Neuron (in vitro differentiated cells): ENCODE data around the gene ITPRIPL2.

Source experiments
- H2AFZ ChIP-seq: one replicate; pipeline ENCODE4 v1.6.1; 2013; ENCODE audit warnings: low read depth, mild to moderate bottlenecking, inconsistent platforms, low read length, moderate library complexity
- H3K27me3 ChIP-seq: one replicate; pipeline ENCODE4 v1.6.1; 2013; ENCODE audit warnings: low read length; ENCODE audit not compliant: insufficient read depth
- H3K36me3 ChIP-seq: one replicate; pipeline ENCODE4 v1.6.1; 2013; ENCODE audit warnings: low read length; ENCODE audit not compliant: insufficient read depth
- H3K4me1 ChIP-seq: one replicate; pipeline ENCODE4 v1.6.1; 2013; ENCODE audit warnings: low read length; ENCODE audit not compliant: insufficient read depth
- H3K4me3 ChIP-seq: 2 replicates; pipeline ENCODE4 v1.5.1; 2013; ENCODE audit warnings: mild to moderate bottlenecking, low read length, moderate library complexity
- H3K9me3 ChIP-seq: one replicate; pipeline ENCODE4 v1.6.1; 2013; ENCODE audit warnings: low read length

ITPRIPL2 gene

GRCh38 chr16:19085679-19086200 is 28.0 kb upstream of the ITPRIPL2 start:
- H3K4me3 ChIP-seq: no peak overlapping the region
- peaks cover 2% of the 10 kb centered on the region for H3K36me3 ChIP-seq
- H2AFZ ChIP-seq: no peak overlapping the region
- H3K27me3 ChIP-seq: no peaks in the 10 kb centered on the region
- peaks cover 1% of the 10 kb centered on the region for H3K9me3 ChIP-seq
- no peaks in the 10 kb centered on the region for H3K4me1 ChIP-seq

- peak overlapping the region; percentile 58 for H2AFZ ChIP-seq
- no peaks in the 10 kb centered on the region for H3K36me3 ChIP-seq
- H3K4me1 ChIP-seq: no peaks in the 10 kb centered on the region
- no peaks in the 10 kb centered on the region for H3K9me3 ChIP-seq
- H3K27me3 ChIP-seq: no peaks in the 10 kb centered on the region
- H3K4me3 ChIP-seq: peak overlapping the region; percentile 25
Observed at GRCh38 chr16:19086322-19087199, 27.2 kb upstream of the ITPRIPL2 start.

GRCh38 chr16:19088341-19088916 is 25.3 kb upstream of the ITPRIPL2 start:
- Histone ChIP-seq H3K36me3 (no peaks in the 10 kb centered on the region), H3K27me3 (no peaks in the 10 kb centered on the region), H3K4me1 (no peaks in the 10 kb centered on the region), H2AFZ (no peak overlapping the region), H3K9me3 (no peaks in the 10 kb centered on the region), H3K4me3 (no peak overlapping the region)

GRCh38 chr16:19089410-19089955 is 24.3 kb upstream of the ITPRIPL2 start:
- no peaks in the 10 kb centered on the region for H3K36me3 ChIP-seq
- H3K27me3 ChIP-seq: no peaks in the 10 kb centered on the region
- H3K4me3 ChIP-seq: no peak overlapping the region
- H2AFZ ChIP-seq: no peak overlapping the region
- H3K9me3 ChIP-seq: no peaks in the 10 kb centered on the region
- H3K4me1 ChIP-seq: no peaks in the 10 kb centered on the region

- no peak overlapping the region for H2AFZ ChIP-seq
- H3K27me3 ChIP-seq: no peaks in the 10 kb centered on the region
- no peak overlapping the region for H3K4me3 ChIP-seq
- no peaks in the 10 kb centered on the region for H3K36me3 ChIP-seq
- no peaks in the 10 kb centered on the region for H3K4me1 ChIP-seq
- H3K9me3 ChIP-seq: no peaks in the 10 kb centered on the region
Observed at GRCh38 chr16:19090916-19091315, 22.8 kb upstream of the ITPRIPL2 start.

GRCh38 chr16:19092653-19093410 is 20.9 kb upstream of the ITPRIPL2 start:
- Histone ChIP-seq H3K4me1 (no peaks in the 10 kb centered on the region), H3K9me3 (no peaks in the 10 kb centered on the region), H3K4me3 (no peak overlapping the region), H2AFZ (no peak overlapping the region), H3K27me3 (no peaks in the 10 kb centered on the region), H3K36me3 (no peaks in the 10 kb centered on the region)

- no peaks in the 10 kb centered on the region for H3K4me1 ChIP-seq
- H2AFZ ChIP-seq: no peak overlapping the region
- no peaks in the 10 kb centered on the region for H3K27me3 ChIP-seq
Observed at GRCh38 chr16:19093631-19094541, 19.9 kb upstream of the ITPRIPL2 start.

GRCh38 chr16:19094542-19095365 is 19.0 kb upstream of the ITPRIPL2 start:
- Histone ChIP-seq H3K36me3 (no peaks in the 10 kb centered on the region), H3K4me1 (no peaks in the 10 kb centered on the region), H3K4me3 (no peak overlapping the region), H3K9me3 (no peaks in the 10 kb centered on the region), H3K27me3 (no peaks in the 10 kb centered on the region), H2AFZ (no peak overlapping the region)

More at GRCh38 chr16:19093631-19094541, 19.9 kb upstream of the ITPRIPL2 start:
- no peaks in the 10 kb centered on the region for H3K36me3 ChIP-seq
- no peak overlapping the region for H3K4me3 ChIP-seq
- no peaks in the 10 kb centered on the region for H3K9me3 ChIP-seq

- H2AFZ ChIP-seq: no peak overlapping the region
- no peaks in the 10 kb centered on the region for H3K27me3 ChIP-seq
- H3K4me3 ChIP-seq: no peak overlapping the region
- no peaks in the 10 kb centered on the region for H3K9me3 ChIP-seq
- H3K36me3 ChIP-seq: no peaks in the 10 kb centered on the region
- no peaks in the 10 kb centered on the region for H3K4me1 ChIP-seq
Observed at GRCh38 chr16:19095654-19096053, 18.1 kb upstream of the ITPRIPL2 start.

- Histone ChIP-seq H3K4me3 (no peak overlapping the region), H3K36me3 (no peaks in the 10 kb centered on the region), H2AFZ (no peak overlapping the region), H3K9me3 (no peaks in the 10 kb centered on the region), H3K27me3 (no peaks in the 10 kb centered on the region), H3K4me1 (no peaks in the 10 kb centered on the region)
Observed at GRCh38 chr16:19098173-19098572, 15.6 kb upstream of the ITPRIPL2 start.

GRCh38 chr16:19102187-19102872 is 11.4 kb upstream of the ITPRIPL2 start:
- no peaks in the 10 kb centered on the region for H3K36me3 ChIP-seq
- no peaks in the 10 kb centered on the region for H3K4me1 ChIP-seq
- H3K4me3 ChIP-seq: no peak overlapping the region
- no peaks in the 10 kb centered on the region for H3K9me3 ChIP-seq
- H2AFZ ChIP-seq: no peak overlapping the region
- no peaks in the 10 kb centered on the region for H3K27me3 ChIP-seq
